ENCODE measurements around the gene ISX.
"Not testable (repeated sequence)": the region's sequence is repeated elsewhere in the genome, so short reads cannot be mapped to it uniquely, and the experiment has no call there.

The ISX gene

DNA sequence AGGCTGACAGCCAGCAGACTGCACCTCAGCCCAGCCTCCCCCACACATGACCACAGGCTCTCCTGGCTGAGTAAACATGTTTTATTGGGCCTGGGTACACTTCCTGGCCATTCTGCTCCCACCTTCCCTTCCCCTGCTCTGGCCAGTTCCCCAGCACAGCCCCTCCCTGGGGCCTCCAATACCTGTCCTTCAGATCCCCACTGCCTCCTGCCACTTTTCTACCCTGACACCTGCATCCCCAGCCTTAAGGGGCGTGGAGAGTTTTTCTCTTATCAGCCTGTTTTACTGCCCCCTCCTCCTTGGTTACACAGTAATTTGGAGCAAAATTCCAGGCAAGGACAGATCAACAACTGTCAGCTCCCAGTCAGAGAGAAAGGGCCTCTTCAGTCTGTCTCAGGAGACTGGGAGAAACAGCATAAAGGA lies at the start of gene ISX:
ISX (plus strand) TSS at position 363 of the 423 bp plus-strand sequence. CDS start 930 bp downstream, outside the sequence.
- DNase-seq, result peak; percentile 84

DNA sequence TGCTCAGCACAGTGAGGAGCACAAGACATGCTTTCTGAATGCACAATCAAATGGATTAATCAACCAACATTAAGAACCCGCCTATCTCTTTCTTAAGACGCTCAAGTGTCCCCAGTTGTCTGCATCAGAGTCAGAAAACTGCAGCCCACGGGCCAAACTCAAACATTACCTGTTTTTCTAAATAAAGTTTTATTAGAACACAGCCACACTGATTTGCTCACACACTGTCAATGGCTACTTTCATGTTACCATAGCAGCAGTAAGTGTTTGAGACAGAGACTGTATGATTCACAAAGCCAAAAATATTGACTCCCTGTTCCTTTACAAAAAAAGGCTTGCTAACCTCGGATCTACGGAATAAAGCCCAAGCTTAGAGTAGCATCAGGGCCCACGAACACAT lies 49.0 kb upstream of the ISX start:
- no peak for DNase-seq

DNA sequence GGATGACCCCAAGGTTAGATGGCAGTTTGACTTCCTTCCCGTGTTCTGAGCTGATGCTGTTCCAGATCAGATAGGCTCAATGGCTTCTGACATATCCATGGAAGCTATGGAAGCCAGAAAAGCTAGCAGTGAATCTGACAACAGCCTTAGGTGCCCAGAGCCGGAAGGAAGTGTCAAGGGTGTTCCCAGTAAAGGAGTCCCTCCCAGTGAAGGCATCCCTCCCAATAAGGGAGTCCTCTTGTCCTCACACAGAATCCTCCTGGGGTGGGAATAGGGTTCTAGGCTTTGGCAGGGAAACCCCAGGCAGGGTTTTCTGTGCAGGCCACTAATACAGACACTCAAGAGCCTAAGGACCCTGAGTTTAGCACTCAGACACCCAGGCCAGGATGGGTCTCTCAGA lies 47.0 kb upstream of the ISX start:
- DNase-seq, result no peak

DNA sequence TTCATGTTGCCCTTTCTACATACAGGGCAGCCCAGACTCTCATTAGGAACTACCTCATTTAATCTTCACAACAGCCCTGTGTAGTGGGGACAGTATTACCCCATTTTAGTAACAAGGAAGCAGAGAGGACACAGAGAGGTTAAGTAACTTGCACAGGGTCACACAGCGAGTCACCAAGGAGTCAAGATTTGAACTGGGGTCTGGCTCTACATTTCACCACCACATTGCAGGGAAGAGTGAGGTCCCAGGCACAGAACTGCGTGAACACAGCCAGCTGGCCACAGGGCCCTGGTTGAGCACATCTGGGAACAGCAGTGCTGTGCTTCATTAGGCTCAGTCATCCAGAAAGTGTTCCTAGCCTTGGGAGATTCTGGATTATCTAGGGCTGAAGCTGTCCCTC lies 45.4 kb upstream of the ISX start:
- no peak for DNase-seq

DNA sequence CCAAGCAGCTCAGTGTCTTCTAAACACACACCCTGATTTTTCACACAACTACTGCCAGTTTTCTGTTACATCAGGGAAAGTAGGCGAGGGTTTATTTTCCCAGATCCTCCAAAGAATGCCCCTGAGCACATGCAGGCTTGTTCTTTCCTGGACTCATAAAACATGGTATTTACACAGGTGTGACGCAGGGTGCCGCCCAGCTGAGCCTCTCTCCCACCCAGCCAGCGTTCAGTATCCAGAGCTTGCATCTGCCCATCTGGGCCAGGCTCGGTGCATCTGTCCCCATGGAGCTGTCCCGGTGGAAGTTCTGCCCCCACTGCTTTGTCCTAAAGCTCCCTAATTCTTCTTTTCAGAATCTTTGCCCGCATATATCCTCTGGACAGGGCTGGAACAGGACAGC lies 44.8 kb upstream of the ISX start:
- peak; percentile 95 for DNase-seq

DNA sequence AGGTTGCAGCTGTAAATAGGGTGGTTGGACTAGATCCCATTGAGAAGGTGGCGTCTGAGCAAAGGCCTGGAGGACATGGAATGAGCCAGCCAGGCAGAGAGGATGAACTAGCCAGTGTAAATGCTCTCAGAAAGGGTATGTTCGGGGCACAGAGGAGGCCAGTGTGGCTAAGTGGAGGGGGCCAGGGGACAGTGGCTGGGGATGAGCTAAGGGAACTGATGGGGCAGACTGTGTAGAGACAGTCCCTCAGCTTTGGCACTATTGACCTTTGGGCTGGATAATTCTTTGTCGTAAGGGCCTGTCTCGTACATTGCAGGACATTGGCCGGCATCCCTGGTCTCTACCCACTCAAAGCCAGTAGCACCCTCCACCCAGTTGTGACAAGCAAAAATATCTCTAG lies 43.7 kb upstream of the ISX start:
- no peak for DNase-seq

DNA sequence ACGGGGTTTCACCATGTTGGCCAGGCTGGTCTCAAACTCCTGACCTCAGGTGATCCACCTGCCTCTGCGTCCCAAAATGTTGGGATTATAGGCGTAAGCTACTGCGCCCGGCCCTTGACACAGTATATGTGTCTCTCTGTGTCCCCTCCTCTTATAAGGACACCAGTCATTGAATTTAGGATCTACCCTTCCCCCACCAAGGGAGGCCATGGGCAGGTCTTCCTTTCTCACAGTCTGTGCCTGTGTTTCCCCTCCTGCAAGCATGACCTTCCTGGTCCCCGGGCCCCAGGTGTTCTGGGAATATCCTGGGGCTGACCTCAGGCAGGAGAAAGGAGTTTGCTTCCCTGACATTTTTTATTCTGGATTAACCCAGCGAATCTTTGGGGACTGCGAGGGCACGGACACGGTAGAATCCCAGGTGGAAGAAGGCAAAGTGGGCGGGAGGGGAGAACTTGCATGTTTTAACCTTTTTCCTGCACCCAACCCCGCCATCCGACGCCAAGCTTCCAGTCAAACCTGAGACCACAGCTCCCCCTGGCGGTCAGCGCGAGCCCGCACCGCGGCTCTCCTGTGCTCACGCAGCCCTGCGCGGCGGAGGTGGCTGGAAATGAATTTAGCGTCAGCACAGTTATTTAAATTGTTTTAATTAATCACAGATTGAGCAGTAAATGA lies 42.1 kb upstream of the ISX start:
- DNase-seq, result peak; percentile 86

DNA sequence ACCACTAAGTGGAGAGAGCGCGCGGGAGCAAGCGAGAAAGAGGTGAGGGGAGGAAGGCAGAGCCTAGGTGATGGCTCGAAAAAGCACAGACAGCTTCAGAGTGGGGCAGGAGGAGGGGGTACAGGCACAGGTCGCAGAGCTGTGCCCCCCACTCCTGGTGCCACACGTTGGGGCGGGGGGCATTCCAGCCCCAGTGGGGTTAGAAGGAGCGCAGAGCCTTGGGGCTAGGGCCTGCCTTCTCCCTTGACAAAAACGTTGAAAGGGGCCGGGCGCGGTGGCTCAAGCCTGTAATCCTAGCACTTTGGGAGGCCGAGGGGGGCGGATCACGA lies 41.6 kb upstream of the ISX start:
- no peak for DNase-seq

DNA sequence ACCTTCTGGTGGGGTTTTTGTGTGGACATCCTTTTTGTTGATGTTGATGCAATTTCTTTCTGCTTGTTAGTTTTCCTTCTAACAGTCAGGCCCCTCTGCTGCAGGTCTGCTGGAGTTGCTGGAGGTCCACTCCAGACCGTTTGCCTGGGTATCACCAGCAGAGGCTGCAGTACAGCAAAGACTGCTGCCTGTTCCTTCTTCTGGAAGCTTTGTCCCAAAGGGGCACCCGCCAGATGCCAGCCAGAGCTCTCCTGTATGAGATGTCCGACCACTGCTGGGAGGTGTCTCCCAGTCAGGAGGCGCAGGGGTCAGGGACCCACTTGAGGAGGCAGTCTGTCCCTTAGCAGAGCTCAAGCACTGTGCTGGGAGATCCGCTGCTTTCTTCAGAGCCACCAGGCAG lies 35.8 kb upstream of the ISX start:
- not testable (repeated sequence) for DNase-seq

DNA sequence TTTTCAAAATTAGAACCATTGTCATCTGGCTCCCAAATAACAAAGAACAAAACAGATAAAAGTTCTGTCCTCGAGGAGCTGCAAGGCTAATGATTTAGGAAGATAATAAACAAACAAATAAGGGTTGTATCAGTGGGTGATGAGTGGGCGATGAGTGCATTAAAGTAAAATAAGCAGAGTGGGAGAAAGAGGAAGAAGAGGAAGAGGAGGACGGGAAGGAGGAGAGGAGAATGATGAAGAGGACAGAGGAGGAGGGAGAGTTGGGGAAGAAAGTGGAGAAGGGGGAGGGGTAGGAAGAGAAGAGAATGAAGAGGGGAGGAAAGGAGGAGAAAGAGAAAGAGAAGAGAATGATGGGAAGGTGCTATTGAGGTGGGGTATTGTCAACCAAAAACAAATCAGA lies 33.4 kb upstream of the ISX start:
- no peak for DNase-seq

DNA sequence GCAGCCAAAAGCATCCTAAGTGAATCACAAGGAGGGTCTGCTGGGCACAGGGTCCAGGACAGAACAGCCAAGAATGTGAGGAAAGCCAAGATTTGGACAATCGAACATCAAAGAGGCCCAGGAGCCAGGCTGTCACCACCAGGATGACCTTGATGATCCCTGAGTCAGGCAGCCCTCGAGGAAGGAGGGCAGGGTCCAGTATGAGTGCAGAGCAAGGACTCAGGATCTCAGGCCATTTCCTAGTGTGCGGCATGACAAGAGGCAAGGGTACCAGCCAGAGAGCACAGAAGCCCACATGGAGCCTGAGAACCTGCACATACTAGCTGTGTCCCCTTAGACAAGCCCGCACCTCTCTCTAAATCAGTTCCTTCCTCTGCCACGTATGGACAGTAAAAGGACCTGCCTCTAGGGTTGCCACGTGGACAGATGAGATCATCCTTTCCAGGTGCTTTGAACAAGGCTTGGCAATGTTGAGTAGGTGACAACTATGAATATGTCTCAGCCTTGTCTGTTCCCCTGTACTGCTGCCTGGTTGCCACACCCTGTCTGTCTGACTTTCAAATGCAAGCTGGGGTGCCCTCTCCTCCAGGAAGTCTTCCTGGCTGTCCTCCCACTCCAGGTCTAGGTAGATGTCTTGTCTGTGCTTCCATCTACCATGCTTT lies 32.2 kb upstream of the ISX start:
- no peak for DNase-seq

DNA sequence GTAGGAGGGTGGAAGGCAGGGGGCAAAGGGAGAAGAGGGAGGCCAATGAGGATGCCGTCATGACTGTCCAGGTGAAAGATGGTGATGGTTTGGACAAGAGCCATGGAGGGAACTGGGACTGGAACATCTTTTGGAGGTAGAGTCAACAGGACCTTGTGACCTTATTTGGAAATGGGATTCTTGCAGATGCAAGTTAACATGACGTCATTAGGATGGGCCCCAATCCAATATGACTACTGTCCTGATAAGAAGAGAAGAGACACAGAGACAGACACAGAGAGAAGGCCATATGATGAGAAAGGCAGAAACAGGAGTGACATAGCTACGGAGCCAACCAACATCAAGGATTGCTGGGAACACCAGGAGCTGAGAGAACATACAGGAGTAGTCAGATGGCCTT lies 31.0 kb upstream of the ISX start:
- no peak for DNase-seq

DNA sequence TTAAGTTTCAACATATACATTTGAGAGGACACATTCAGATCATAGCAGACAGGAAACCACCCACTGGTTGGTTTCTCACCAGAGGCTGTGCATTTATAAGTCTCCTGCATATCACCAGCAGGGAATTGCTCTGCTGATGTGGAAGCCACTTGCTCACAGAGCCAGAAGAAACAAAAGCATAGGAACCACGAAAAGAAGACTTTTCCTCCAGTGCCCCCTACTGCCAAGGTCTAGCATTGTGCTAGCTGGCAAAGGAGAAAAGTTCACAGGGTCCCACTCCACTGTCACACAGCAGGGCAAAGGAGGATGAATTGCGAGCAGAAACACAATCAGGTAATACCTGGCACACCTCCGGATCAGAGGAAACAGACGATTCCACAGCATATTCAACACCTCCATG lies 28.9 kb upstream of the ISX start:
- DNase-seq, result peak; percentile 56

DNA sequence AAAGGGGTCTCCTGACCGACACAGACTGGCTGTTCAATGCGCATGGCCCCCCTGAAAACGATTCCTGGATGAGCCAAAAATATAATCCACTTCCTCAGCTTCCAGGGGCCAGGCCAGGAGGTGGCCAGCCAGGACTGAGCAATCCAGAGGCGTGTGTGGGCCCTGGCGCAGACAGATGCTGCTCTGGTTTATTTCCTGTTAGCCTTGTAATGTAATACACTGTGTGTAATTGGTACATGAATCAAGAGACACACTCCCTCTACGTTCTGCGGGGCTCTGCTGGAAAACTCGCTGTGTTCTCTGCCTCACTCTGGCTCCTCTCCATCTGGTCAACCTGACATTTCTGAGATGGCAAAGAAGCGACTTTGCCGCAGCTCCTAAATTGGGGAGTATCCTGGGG lies 26.3 kb upstream of the ISX start:
- peak; percentile 82 for DNase-seq

DNA sequence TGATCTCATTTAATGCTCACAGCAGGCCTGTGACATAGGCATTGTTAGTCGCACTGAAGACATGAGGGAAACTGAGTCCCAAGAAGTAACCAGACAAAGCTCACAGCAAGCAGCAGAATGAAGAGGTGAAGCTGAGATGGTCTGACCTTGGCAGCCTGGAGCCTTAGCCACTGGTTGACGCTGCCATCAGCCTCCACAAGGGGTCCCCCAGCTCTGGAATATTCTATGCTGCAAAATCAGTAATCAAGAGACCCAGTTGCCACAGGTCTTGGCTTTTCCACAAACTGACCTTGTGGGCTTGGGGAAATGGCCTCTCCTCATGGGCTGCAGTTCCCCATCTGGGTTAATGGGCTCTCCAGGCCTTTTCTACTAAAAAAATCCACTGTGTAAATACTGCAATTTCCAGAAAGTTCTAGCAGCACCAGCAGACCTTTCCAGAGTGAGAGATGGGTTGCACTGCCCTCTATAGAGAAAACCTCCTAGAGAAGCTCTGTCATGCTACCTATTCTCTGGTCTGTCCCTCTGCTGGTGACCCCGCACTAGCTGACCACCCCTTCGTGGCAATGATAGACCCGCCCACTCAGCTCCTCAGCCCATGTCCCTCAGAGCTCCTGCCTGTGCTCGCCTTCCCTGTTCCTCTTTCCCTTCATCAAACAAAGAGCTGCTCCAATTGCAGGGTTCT lies 22.6 kb upstream of the ISX start:
- DNase-seq, result peak; percentile 17

DNA sequence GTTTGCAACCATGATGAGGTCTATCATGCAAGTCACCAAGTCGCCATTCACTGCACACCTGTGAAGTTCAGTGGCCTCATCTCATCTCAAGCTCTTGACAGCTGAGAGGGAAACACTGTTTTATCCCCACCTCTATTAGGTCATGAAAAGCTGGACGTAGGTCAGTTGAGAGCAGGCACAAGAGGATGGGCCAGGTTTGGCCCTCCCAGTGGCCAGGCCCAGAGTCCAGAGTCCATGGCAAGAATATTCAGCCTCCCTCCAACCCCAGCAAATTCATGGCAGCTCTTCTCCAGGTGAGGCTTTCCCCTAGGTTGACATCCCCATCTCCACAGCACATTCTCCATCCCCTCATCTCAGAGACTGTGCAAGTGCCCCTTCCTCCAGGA lies 22.0 kb upstream of the ISX start:
- DNase-seq, result no peak

DNA sequence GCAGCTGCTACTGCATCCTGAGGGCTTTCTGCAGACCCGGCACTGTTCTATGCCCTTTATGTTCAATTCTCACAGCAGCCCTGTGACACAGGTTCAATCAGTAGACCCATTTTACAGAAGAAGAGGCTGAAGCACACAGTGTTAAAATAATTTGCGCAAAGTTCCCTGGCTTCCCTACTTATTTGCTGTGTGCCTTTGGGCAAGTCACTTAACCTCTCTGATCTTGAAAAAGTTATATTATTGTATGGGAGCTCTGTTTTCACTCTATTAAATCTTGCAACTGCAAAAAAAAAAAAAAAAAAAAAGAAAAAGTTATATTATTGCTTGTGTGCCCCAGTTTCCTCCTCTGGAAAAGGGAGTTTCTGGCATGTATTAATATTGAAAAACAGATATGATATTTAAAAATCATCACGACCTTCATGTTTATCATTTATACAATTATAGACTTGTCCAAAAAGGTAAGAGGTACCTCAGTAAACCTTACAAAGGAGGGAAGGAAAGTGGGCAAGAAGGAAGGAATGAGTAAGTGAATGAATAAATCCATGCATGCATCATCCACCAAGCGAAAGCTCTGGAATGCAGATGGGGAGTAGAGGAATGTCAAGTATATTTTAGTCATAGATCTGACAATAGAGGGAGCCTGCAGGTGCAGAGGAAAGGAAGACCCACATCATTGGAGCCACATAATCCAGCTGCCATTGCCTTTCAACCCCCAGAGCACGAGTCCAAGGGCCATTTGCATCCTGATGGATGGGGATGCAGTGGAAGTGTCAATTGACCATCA lies 21.2 kb upstream of the ISX start:
- DNase-seq, result no peak

DNA sequence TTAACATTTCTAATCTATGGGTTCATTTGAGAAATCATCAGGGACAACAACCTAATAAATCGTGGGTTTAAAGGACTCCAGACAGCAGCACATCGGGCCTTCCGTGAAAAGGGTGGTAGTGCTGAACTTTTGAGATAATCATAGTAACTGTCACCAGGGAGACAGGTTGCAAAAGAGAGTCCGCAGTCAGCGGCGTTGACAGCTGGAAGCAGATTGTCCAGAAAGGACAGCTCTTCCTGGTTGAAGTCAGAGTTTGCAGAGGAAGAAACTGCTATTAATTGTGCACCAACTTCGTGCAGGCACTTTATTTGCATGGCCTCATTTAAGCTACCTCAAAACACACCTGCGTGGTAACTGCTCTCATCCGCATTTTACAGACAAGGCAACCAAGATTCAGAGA lies 20.5 kb upstream of the ISX start:
- DNase-seq, result peak; percentile 18

DNA sequence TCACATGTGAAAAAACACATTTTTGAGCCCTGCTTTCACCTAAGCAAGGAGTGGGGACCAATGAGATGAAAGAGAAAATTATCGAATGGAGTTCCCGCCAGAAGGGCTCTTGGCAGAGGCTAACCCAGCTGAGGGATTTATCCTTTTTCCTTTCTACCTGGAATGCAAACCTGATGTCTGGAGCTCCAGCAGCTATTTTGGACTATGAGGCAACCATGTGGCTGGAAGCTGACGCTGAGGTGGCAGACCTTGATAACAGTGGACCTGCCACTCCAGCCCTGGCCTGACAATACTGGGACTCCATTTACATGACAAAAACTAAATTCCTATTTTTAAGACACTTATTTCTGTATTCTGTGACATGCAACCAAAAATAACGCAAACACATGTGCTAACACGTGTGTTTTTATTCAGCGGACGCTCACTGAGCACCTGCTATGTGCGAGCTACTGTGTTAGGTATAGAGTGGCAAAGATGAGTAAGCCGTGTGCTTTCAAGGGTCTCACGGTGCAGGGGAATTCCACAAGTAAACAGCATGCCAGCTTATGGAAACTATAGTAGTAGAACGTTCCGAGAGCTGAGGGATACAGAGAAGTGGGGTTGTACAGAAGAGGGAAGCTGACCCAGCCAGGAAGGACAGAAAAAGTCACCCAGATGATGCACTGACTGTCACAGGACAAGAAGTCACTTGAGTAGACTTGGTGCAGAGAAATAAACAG lies 19.1 kb upstream of the ISX start:
- no peak for DNase-seq

DNA sequence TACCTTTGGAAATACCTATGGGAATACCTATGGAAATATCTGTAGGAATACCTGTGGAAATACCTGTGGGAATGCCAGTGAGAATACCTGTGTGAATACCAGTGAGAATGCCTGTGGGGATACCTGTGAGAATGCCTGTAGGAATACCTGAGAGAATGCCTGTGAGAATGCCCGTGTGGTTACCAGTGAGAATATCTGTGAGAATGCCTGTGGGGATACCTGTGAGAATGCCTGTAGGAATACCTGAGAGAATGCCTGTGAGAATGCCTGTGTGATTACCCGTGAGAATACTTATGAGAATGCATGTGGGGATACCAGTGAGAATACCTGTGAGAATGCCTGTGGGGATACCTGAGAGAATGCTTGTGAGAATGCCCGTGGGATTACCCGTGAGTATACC lies 15.9 kb upstream of the ISX start:
- DNase-seq, result not testable (repeated sequence)

DNA sequence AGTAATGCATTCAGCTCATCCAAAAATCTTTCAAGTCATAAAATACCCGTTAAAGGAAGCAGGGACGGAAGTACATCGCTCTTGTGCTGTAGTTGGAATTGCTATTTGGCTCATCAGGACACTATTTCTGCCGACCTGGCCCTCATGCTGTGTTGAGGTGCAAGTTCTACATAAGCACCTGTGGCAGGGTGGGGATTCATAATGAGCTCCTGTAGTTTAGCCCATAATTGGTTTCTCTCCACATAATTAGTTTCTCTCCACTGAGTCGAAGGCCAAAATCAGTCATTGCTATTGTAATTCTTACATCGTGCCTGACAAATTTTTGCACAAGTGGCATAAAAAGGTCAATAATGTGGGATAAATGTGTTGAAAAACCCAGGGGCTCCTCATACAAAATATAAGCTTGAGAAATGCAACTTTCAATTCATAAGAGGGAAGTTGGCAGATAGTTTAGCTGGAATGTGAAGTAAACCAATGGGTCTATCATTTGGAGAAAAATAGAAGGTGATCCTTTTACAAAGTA lies 14.9 kb upstream of the ISX start:
- peak; percentile 96 for DNase-seq

DNA sequence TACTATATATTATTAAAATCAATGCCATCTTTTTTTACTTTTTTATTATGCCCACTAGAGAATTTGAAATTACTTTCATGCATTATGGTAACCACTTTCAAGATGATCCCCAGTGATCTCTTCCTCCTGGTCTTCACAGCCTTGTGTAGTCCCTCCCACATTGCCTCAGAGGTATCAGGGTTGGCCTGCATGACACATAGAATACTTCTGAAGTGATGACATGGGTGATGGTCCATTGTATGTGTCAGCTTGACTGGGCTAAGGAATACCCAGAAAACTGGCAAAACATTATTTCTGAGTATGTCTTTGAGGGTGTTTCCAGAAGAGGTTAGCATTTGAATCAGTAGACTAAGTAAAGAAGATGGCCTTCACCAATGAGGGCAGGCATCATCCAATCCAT lies 14.2 kb upstream of the ISX start:
- DNase-seq, result peak; percentile 23
